ENCODE results near the gene YAF2. TPM values are rescaled to one million over a fixed set of nuclear protein-coding genes. Genes with fewer than 3 reads are reported as not detected.

YAF2 gene
- total RNA-seq, 2 experiments from 2014 or later = 53.6 to 54.7 TPM

DNA sequence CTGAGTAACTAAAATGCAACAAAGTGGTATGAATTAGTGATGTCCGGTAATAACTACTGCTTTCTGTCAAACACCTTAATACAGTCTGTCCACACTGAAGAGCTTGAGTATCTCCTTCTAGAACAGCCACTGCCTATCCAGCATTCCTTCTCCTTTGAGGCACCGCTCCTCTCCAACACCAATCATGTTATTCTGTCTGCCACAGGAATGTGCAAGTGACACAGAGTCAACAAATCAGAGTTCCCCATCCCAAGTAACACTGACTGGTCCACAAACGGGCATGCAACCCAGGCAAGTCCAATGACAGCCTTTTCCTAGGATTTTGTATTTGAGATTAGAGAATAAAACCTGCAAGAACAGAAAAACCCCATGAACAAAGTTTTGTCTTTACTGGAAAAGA lies 97.1 kb downstream of the YAF2 start:
- H3K27ac ChIP-seq (ENCODE audit: low read depth in 1 of 2, low read length in 2 of 2) = no peak overlapping the region
- H3K4me1 ChIP-seq (ENCODE audit: insufficient read depth, low read length) = peaks cover 15% of the 10 kb centered on the region
- ChIA-PET CTCF (no interaction called here), POLR2A (no interaction called here)
- no peaks in the 10 kb centered on the region for H3K36me3 ChIP-seq (ENCODE audit: insufficient read depth, low read length)
- intact Hi-C loops (cut with DNase I, micrococcal nuclease) = loop anchor here (5.0 kb wide), 2 partner anchors 39 to 101 kb away; no protein-coding TSS in a partner anchor
- TF ChIP-seq, protein P1, sequence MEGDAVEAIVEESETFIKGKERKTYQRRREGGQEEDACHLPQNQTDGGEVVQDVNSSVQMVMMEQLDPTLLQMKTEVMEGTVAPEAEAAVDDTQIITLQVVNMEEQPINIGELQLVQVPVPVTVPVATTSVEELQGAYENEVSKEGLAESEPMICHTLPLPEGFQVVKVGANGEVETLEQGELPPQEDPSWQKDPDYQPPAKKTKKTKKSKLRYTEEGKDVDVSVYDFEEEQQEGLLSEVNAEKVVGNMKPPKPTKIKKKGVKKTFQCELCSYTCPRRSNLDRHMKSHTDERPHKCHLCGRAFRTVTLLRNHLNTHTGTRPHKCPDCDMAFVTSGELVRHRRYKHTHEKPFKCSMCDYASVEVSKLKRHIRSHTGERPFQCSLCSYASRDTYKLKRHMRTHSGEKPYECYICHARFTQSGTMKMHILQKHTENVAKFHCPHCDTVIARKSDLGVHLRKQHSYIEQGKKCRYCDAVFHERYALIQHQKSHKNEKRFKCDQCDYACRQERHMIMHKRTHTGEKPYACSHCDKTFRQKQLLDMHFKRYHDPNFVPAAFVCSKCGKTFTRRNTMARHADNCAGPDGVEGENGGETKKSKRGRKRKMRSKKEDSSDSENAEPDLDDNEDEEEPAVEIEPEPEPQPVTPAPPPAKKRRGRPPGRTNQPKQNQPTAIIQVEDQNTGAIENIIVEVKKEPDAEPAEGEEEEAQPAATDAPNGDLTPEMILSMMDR (IDR thresholded peaks at IDR 0.05) = no peak
- Mint-ChIP-seq H3K4me1 (ENCODE audit: low read depth) (peaks cover 58% of the 10 kb centered on the region), H3K9me3 (no peaks in the 10 kb centered on the region), H3K4me3 (no peak overlapping the region), H3K27ac (no peak overlapping the region), H3K36me3 (ENCODE audit: low read depth) (peaks cover 9% of the 10 kb centered on the region), H3K27me3 (no peaks in the 10 kb centered on the region)
- no peaks in the 10 kb centered on the region for H3K9me3 ChIP-seq (ENCODE audit: control insufficient read depth in 1 of 2, insufficient read depth in 1 of 2, low read length in 2 of 2)
- no peak for ATAC-seq (ENCODE audit: poor library complexity)
- no peak for DNase-seq
- no peaks in the 10 kb centered on the region for H3K27me3 ChIP-seq (ENCODE audit: control insufficient read depth in 1 of 2, insufficient read depth in 2 of 2, low read length in 2 of 2)
- no peak overlapping the region for H3K4me3 ChIP-seq (ENCODE audit: low read length)

DNA sequence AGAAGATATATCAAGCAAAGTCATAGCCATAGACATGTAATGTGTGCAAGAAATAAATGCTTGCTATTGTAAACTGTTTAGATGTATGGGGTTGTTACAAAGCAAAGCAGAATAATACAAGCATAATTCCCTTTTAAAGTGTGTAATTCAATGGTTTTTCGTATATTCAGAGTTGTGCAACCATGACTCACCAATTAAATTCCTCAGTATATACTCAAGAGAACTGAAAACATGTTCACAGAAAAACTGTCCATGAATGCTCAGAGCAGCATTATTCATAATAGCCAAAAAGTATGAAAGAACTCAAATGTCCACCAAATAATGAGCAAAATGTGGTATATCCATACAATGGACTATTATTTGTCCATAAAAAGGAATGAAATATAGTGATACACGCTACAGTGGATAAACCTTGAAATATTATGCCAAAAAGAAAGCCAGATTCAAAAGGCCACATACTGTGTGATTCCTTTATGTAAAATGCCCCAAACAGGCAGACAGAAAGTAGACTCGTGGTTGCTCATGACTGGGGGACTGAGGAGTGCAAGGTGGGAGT lies 102.7 kb downstream of the YAF2 start:
- ATAC-seq (ENCODE audit: poor library complexity) = no peak
- H3K9me3 ChIP-seq (ENCODE audit: control insufficient read depth in 1 of 2, insufficient read depth in 1 of 2, low read length in 2 of 2) = no peaks in the 10 kb centered on the region
- H3K36me3 ChIP-seq (ENCODE audit: insufficient read depth, low read length) = no peaks in the 10 kb centered on the region
- no peak overlapping the region for H3K4me3 Mint-ChIP-seq
- no peaks in the 10 kb centered on the region for H3K36me3 Mint-ChIP-seq (ENCODE audit: low read depth)
- H3K27me3 ChIP-seq (ENCODE audit: control insufficient read depth in 1 of 2, insufficient read depth in 2 of 2, low read length in 2 of 2) = no peaks in the 10 kb centered on the region
- TF ChIP-seq, protein P1 (IDR thresholded peaks at IDR 0.05) = no peak
- no peak for DNase-seq
- ChIA-PET POLR2A (no interaction called here), CTCF (no interaction called here)
- H3K4me1 ChIP-seq (ENCODE audit: insufficient read depth, low read length) = no peaks in the 10 kb centered on the region
- H3K27ac ChIP-seq (ENCODE audit: low read depth in 1 of 2, low read length in 2 of 2) = no peak overlapping the region
- intact Hi-C loops (cut with DNase I, micrococcal nuclease) = no loop called here
- no peak overlapping the region for H3K4me3 ChIP-seq (ENCODE audit: low read length)
- no peak overlapping the region for H3K27ac Mint-ChIP-seq
- no peaks in the 10 kb centered on the region for H3K9me3 Mint-ChIP-seq
- H3K4me1 Mint-ChIP-seq (ENCODE audit: low read depth) = peaks cover 59% of the 10 kb centered on the region
- no peaks in the 10 kb centered on the region for H3K27me3 Mint-ChIP-seq

DNA sequence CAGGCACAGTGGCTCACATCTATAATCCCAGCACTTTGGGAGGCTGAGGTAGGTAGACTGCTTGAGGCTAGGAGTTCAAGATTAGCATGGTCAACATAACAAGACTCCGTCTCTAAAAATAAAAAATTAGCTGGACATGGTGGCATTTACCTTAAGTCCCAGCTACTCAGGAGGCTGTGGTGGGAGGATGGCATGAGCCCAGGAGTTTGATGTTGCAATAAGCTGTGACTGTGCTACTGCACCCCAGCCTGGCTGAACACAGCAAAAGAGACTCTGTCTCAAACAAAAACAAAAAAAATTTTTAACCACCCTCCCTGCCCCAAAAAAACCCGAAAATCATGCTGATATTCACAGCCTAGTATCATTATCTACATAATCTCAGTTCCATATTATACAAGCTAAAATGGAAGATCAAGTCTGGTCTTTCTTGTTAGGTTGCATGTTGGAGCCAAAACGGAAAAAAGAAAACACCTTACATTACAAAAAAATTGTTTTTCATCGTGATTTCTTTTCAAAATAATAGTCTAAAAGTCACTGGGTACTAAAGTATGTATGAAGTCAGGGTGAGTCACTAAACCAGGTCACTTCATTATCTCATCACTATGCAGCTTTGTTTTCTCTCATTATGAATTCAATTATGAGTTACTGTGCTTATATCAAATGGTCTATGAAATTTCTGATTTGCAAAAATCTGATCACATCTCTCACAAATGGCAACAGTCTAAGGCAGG lies 107.2 kb downstream of the YAF2 start:
- intact Hi-C loops (cut with DNase I, micrococcal nuclease) = no loop called here
- ChIA-PET POLR2A (no interaction called here), CTCF (interaction anchor here (1.6 kb wide), 1 partner anchor 200 kb away, joined by 3 read pairs; no protein-coding TSS in a partner anchor)
- Histone ChIP-seq H3K4me1 (ENCODE audit: insufficient read depth, low read length) (no peaks in the 10 kb centered on the region), H3K36me3 (ENCODE audit: insufficient read depth, low read length) (no peaks in the 10 kb centered on the region), H3K27ac (ENCODE audit: low read depth in 1 of 2, low read length in 2 of 2) (no peak overlapping the region), H3K4me3 (ENCODE audit: low read length) (no peak overlapping the region), H3K9me3 (ENCODE audit: control insufficient read depth in 1 of 2, insufficient read depth in 1 of 2, low read length in 2 of 2) (no peaks in the 10 kb centered on the region), H3K27me3 (ENCODE audit: control insufficient read depth in 1 of 2, insufficient read depth in 2 of 2, low read length in 2 of 2) (no peaks in the 10 kb centered on the region)
- H3K4me3 Mint-ChIP-seq = no peak overlapping the region
- ATAC-seq (ENCODE audit: poor library complexity) (no peak), DNase-seq (no peak)
- H3K36me3 Mint-ChIP-seq (ENCODE audit: low read depth) = no peaks in the 10 kb centered on the region
- H3K27ac Mint-ChIP-seq = no peak overlapping the region
- no peaks in the 10 kb centered on the region for H3K9me3 Mint-ChIP-seq
- no peaks in the 10 kb centered on the region for H3K27me3 Mint-ChIP-seq
- TF ChIP-seq, protein P1 (IDR thresholded peaks at IDR 0.05) = no peak
- peaks cover 59% of the 10 kb centered on the region for H3K4me1 Mint-ChIP-seq (ENCODE audit: low read depth)

Data from CD4-positive, alpha-beta T cell (primary cell).